CD14-positive monocyte (primary cell): ENCODE data around the gene ZNF197. TPM values are rescaled to one million over a fixed set of nuclear protein-coding genes. Genes with fewer than 3 reads are reported as not detected.

Experiments
- DNase-seq, 3 donors: peaks; one replicate each; pipeline ENCODE4 v3.0.0-alpha.2; 2011 to 2022
- H2AFZ ChIP-seq: 2 replicates; pipeline ENCODE4 v1.6.0; 2012; ENCODE audit warnings: mild to moderate bottlenecking, low read depth, low read length, inconsistent platforms; ENCODE audit not compliant: insufficient read depth, poor library complexity, severe bottlenecking
- H3K27ac ChIP-seq, 2 donors: 1 replicate in 1 of 2; 2 replicates in 1 of 2; pipeline ENCODE4 v1.5.1; 2012 to 2013; ENCODE audit warnings: low read length in 2 of 2, control low read depth in 1 of 2, inconsistent platforms in 1 of 2, low read depth in 1 of 2, mild to moderate bottlenecking in 1 of 2
- H3K27me3 ChIP-seq, 2 donors: one replicate each; pipeline versions ENCODE4 v1.6.0 to v1.6.1; 2011 to 2013; ENCODE audit warnings: low read length in 2 of 2; ENCODE audit not compliant: control insufficient read depth in 2 of 2, insufficient read depth in 2 of 2
- H3K36me3 ChIP-seq, 2 donors: replicated peaks in 1 of 2; 1 replicate in 1 of 2; 2 replicates in 1 of 2; pipeline versions ENCODE4 v1.5.1 to v1.6.1; 2012 to 2013; ENCODE audit warnings: low read length in 2 of 2, control low read depth in 1 of 2, inconsistent platforms in 1 of 2, mild to moderate bottlenecking in 1 of 2; ENCODE audit not compliant: insufficient read depth in 2 of 2, control insufficient read depth in 1 of 2
- H3K4me1 ChIP-seq, 2 donors: 1 replicate in 1 of 2; 2 replicates in 1 of 2; pipeline versions ENCODE4 v1.5.1 to v1.6.1; 2012 to 2013; ENCODE audit warnings: low read length in 2 of 2, control low read depth in 1 of 2, inconsistent platforms in 1 of 2, mild to moderate bottlenecking in 1 of 2, moderate library complexity in 1 of 2; ENCODE audit not compliant: insufficient read depth in 2 of 2, control insufficient read depth in 1 of 2
- H3K4me2 ChIP-seq: replicated peaks from 2 replicates; pipeline ENCODE3; 2012; ENCODE audit warnings: low read length, moderate library complexity, mild to moderate bottlenecking; ENCODE audit not compliant: poor library complexity, severe bottlenecking; ENCODE audit errors: extremely low read depth
- H3K4me3 ChIP-seq, 3 experiments: fragments of 200-600 bp in 1 of 3; sonication (generic) in 1 of 3; replicated peaks in 1 of 3; 1 replicate in 2 of 3; 2 replicates in 1 of 3; pipeline ENCODE4 v1.5.1; 2011 to 2013; ENCODE audit warnings: low read length in 3 of 3, mild to moderate bottlenecking in 3 of 3, control low read depth in 2 of 3, low read depth in 2 of 3, inconsistent platforms in 1 of 3, moderate library complexity in 1 of 3
- H3K79me2 ChIP-seq: 2 replicates; pipeline ENCODE4 v1.6.0; 2012; ENCODE audit warnings: mild to moderate bottlenecking, control low read depth, inconsistent platforms, low read length, moderate library complexity; ENCODE audit not compliant: insufficient read depth
- H3K9ac ChIP-seq: 2 replicates; pipeline ENCODE4 v1.6.0; 2017; ENCODE audit warnings: low read length, mild to moderate bottlenecking; ENCODE audit not compliant: insufficient read depth, poor library complexity, severe bottlenecking
- H3K9me3 ChIP-seq, 2 donors: replicated peaks in 1 of 2; 1 replicate in 1 of 2; 2 replicates in 1 of 2; pipeline versions ENCODE4 v1.5.1 to v1.6.1; 2012 to 2013; ENCODE audit warnings: low read length in 2 of 2, control low read depth in 1 of 2; ENCODE audit not compliant: control insufficient read depth in 1 of 2, insufficient read depth in 1 of 2
- H4K20me1 ChIP-seq: 2 replicates; pipeline ENCODE4 v1.6.0; 2012; ENCODE audit warnings: mild to moderate bottlenecking, low read length, control low read depth, moderate library complexity; ENCODE audit not compliant: insufficient read depth
- H3K27ac Mint-ChIP-seq, 7 donors: one replicate each; pipeline ENCODE4 v1.8.0; 2020; ENCODE audit warnings: mild to moderate bottlenecking in 7 of 7, mixed read lengths in 7 of 7, moderate library complexity in 6 of 7, inconsistent platforms in 2 of 7
- H3K27me3 Mint-ChIP-seq, 3 donors: one replicate each; pipeline ENCODE4 v1.8.0; 2021 to 2022; ENCODE audit warnings: low read depth in 3 of 3, mild to moderate bottlenecking in 3 of 3, mixed read lengths in 3 of 3, moderate library complexity in 3 of 3, inconsistent platforms in 1 of 3
- H3K36me3 Mint-ChIP-seq, 2 donors: one replicate each; pipeline ENCODE4 v1.8.0; 2020; ENCODE audit warnings: mixed read lengths in 2 of 2, inconsistent platforms in 1 of 2, mild to moderate bottlenecking in 1 of 2
- H3K4me1 Mint-ChIP-seq: one replicate; pipeline ENCODE4 v1.8.0; 2020; ENCODE audit warnings: mild to moderate bottlenecking, mixed read lengths
- H3K4me3 Mint-ChIP-seq, 2 donors: one replicate each; pipeline ENCODE4 v1.8.0; 2020; ENCODE audit warnings: mild to moderate bottlenecking in 2 of 2, mixed read lengths in 2 of 2, moderate library complexity in 1 of 2
- H3K9me3 Mint-ChIP-seq, 7 donors: one replicate each; pipeline ENCODE4 v1.8.0; 2020 to 2022; ENCODE audit warnings: mixed read lengths in 7 of 7, mild to moderate bottlenecking in 6 of 7, moderate library complexity in 6 of 7, inconsistent platforms in 2 of 7
- WGBS: methylation state at CpG from one replicate; pipeline ENCODE4 v1.1.5; 2013; ENCODE audit warnings: missing lambda C conversion rate; ENCODE audit not compliant: insufficient coverage; 5-methylcytosine and 5-hydroxymethylcytosine counted together
- intact Hi-C, 2 donors: fragments of 100-400 bp; cut with micrococcal nuclease; formaldehyde crosslinking; loops; one replicate each; pipeline versions ENCODE4 v1.15.0 to v1.15.1; 2023
- polyA plus RNA-seq, 3 donors: library from polyadenylated mRNA; depleted of rRNA in 1 of 3; unstranded in 2 of 3; stranded (reverse) in 1 of 3; fragments of 300-500 nt in 2 of 3; fragments of >200 nt in 1 of 3; fragmentation: Illumina TruSeq in 2 of 3; gene quantifications; 1 replicate in 2 of 3; 2 replicates in 1 of 3; pipeline ENCODE4 v1.2.3, GENCODE V29; 2012 to 2021
- TF ChIP-seq, protein P1 (sequence below): fragments of 200-600 bp; IDR thresholded peaks from one replicate; pipeline ENCODE4 v1.8.0; 2022; ENCODE audit warnings: antibody characterized with exemption, mild to moderate bottlenecking

ZNF197 gene
- polyA plus RNA-seq, 3 donors: 1.2 to 3.6 (median 2.1) TPM

DNA sequence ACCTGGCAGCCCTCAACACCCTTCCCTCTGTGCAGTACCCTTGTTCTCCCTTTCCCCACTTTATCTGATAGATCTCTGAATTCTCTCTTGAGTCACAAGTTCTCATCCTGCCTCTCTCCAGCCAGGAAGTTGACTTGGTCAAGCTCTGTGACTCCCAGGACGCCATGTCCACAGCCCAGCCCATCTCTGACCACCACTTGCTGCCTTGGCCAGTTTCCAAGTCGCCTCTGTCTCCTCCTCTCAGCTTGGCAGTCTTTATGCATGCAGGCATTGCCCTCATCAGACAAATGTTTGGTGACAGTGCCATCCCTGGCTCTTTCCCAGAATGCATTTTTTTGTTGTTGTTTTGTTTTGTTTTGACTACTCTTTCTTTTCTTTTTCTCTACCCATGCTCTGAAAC is 49.4 kb downstream of the ZNF197 start:
- peaks cover 39 to 73% (median 64%) of the 10 kb centered on the region in 7 donors for H3K9me3 Mint-ChIP-seq
- intact Hi-C loops: no loop called here
- Histone ChIP-seq H3K4me1 (no peaks in the 10 kb centered on the region), H3K79me2 (no peaks in the 10 kb centered on the region), H3K27ac (no peak overlapping the region), H3K4me2 (no peak overlapping the region), H3K27me3 (no peaks in the 10 kb centered on the region), H4K20me1 (no peaks in the 10 kb centered on the region), H3K9ac (no peak overlapping the region), H3K4me3 (no peak overlapping the region), H2AFZ (no peak overlapping the region), H3K9me3 (peaks cover 51 to 52% of the 10 kb centered on the region in 2 donors), H3K36me3 (no peaks in the 10 kb centered on the region)
- peaks cover 2% of the 10 kb centered on the region in 3 donors for H3K27me3 Mint-ChIP-seq
- no peaks in the 10 kb centered on the region for H3K36me3 Mint-ChIP-seq
- WGBS: 85% methylated on average over 2 of the region's 2 CpGs
- H3K27ac Mint-ChIP-seq: no peak overlapping the region
- H3K4me1 Mint-ChIP-seq: no peaks in the 10 kb centered on the region
- TF ChIP-seq, protein P1, sequence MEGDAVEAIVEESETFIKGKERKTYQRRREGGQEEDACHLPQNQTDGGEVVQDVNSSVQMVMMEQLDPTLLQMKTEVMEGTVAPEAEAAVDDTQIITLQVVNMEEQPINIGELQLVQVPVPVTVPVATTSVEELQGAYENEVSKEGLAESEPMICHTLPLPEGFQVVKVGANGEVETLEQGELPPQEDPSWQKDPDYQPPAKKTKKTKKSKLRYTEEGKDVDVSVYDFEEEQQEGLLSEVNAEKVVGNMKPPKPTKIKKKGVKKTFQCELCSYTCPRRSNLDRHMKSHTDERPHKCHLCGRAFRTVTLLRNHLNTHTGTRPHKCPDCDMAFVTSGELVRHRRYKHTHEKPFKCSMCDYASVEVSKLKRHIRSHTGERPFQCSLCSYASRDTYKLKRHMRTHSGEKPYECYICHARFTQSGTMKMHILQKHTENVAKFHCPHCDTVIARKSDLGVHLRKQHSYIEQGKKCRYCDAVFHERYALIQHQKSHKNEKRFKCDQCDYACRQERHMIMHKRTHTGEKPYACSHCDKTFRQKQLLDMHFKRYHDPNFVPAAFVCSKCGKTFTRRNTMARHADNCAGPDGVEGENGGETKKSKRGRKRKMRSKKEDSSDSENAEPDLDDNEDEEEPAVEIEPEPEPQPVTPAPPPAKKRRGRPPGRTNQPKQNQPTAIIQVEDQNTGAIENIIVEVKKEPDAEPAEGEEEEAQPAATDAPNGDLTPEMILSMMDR: no peak
- H3K4me3 Mint-ChIP-seq: no peak overlapping the region
- DNase-seq: no peak

DNA sequence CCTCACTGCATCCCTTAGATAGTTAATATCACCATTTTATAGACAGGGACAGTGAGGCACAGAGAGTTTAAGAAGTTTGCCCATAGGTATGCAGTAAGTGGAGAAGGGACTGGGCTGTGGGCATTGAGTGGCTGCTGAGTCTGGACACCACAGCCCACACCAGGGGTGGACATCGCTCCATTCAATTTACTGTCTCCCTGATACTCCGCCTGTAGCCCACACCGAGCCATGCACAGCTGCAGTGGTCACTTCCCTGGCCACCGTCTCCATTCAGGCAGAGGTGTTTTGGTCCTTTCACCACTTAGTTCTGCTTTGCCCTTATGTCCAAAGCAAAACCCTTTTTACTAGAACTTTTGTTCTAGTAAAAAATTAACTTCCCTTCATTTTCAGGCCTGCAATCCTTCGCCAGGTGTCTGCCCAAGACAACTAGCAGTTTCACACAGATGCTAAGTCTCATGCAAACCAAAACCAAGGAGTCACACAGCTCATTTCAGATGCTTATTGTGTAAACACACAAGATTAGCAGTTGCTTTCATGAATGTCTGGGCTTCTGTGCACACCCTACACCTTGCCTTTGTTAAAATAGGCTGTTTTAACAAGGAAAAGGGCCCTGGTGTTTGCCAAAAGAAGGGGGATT is 53.8 kb downstream of the ZNF197 start:
- intact Hi-C loops: no loop called here
- H3K4me1 ChIP-seq: no peaks in the 10 kb centered on the region
- no peak overlapping the region for H2AFZ ChIP-seq
- H4K20me1 ChIP-seq: no peaks in the 10 kb centered on the region
- no peak for DNase-seq
- H3K27ac ChIP-seq: no peak overlapping the region
- H3K9me3 Mint-ChIP-seq: peaks cover 35 to 74% (median 57%) of the 10 kb centered on the region in 7 donors
- peaks cover 0 to 2% (median 0%) of the 10 kb centered on the region in 3 donors for H3K27me3 Mint-ChIP-seq
- no peak overlapping the region for H3K9ac ChIP-seq
- H3K4me1 Mint-ChIP-seq: no peaks in the 10 kb centered on the region
- peaks cover 0 to 2% of the 10 kb centered on the region in 2 donors for H3K36me3 Mint-ChIP-seq
- no peak overlapping the region for H3K4me2 ChIP-seq
- no peak overlapping the region for H3K4me3 Mint-ChIP-seq
- no peak overlapping the region for H3K4me3 ChIP-seq
- H3K36me3 ChIP-seq: no peaks in the 10 kb centered on the region
- H3K9me3 ChIP-seq: peaks cover 47 to 73% of the 10 kb centered on the region in 2 donors
- H3K27ac Mint-ChIP-seq: no peak overlapping the region
- no peaks in the 10 kb centered on the region for H3K27me3 ChIP-seq
- TF ChIP-seq, protein P1: no peak
- 88% methylated on average over 5 of the region's 5 CpGs for WGBS
- no peaks in the 10 kb centered on the region for H3K79me2 ChIP-seq
